ENCODE results near the gene OR52I2. TPM values are rescaled to one million over a fixed set of nuclear protein-coding genes. Genes with fewer than 3 reads are reported as not detected.

The OR52I2 gene
- total RNA-seq, 4 donors from 2014 or later: not detected

GRCh38 chr11:4611986-4612385, 30.4 kb downstream of the OR52I2 start:
- Histone ChIP-seq H3K9me3 (no peaks in the 10 kb centered on the region), H3K4me3 (no peak overlapping the region), H3K27ac (replicated peaks in 1 of 4) (no peak overlapping the region), H3K36me3 (no peaks in the 10 kb centered on the region), H3K4me1 (peaks cover 7 to 13% (median 11%) of the 10 kb centered on the region in 4 donors), H3K27me3 (no peaks in the 10 kb centered on the region)
- TF ChIP-seq EP300 (IDR thresholded peaks at IDR 0.05) (no peak), CTCF (IDR thresholded peaks at IDR 0.05) (no peak), POLR2AphosphoS5 (IDR thresholded peaks at IDR 0.05) (no peak)
- 92% methylated on average over 2 of the region's 2 CpGs for WGBS
- no peak for DNase-seq (ENCODE audit: extremely low spot score)
- intact Hi-C loops (cut with DNase I): no loop called here

GRCh38 chr11:4615856-4616444, 34.4 kb downstream of the OR52I2 start:
- Histone ChIP-seq H3K27me3 (no peaks in the 10 kb centered on the region), H3K9me3 (no peaks in the 10 kb centered on the region), H3K4me3 (no peak overlapping the region), H3K4me1 (no peaks in the 10 kb centered on the region), H3K36me3 (no peaks in the 10 kb centered on the region), H3K27ac (replicated peaks in 1 of 4) (no peak overlapping the region)
- no peak for DNase-seq (ENCODE audit: extremely low spot score)
- no peak for TF ChIP-seq POLR2AphosphoS5 (IDR thresholded peaks at IDR 0.05)
- TF ChIP-seq EP300 (IDR thresholded peaks at IDR 0.05): no peak
- TF ChIP-seq POLR2A (IDR thresholded peaks at IDR 0.05; ENCODE audit: low read depth): no peak
- no peak for TF ChIP-seq CTCF (IDR thresholded peaks at IDR 0.05)
- intact Hi-C loops (cut with DNase I): no loop called here

GRCh38 chr11:4619514-4619913, 38.0 kb downstream of the OR52I2 start:
- H3K27me3 ChIP-seq: no peaks in the 10 kb centered on the region
- intact Hi-C loops (cut with DNase I): no loop called here
- H3K4me3 ChIP-seq: no peak overlapping the region
- H3K36me3 ChIP-seq: no peaks in the 10 kb centered on the region
- TF ChIP-seq EP300 (IDR thresholded peaks at IDR 0.05) (no peak), POLR2A (IDR thresholded peaks at IDR 0.05; ENCODE audit: low read depth) (no peak)
- no peaks in the 10 kb centered on the region for H3K9me3 ChIP-seq
- 74% methylated on average over 9 of the region's 9 CpGs for WGBS
- H3K27ac ChIP-seq (replicated peaks in 1 of 4): no peak overlapping the region
- no peaks in the 10 kb centered on the region for H3K4me1 ChIP-seq
- peak; percentile 39 for DNase-seq (ENCODE audit: extremely low spot score)

- TF ChIP-seq POLR2A (IDR thresholded peaks at IDR 0.05; ENCODE audit: low read depth) (no peak), CTCF (IDR thresholded peaks at IDR 0.05) (peak; percentile 50 to 63 (median 58)), POLR2AphosphoS5 (IDR thresholded peaks at IDR 0.05) (no peak), EP300 (IDR thresholded peaks at IDR 0.05) (no peak)
- H3K27me3 ChIP-seq: peaks cover 0 to 5% (median 0%) of the 10 kb centered on the region in 4 donors
- peaks cover 0 to 13% (median 10%) of the 10 kb centered on the region in 4 donors for H3K9me3 ChIP-seq
- H3K36me3 ChIP-seq: no peaks in the 10 kb centered on the region
- intact Hi-C loops (cut with DNase I): no loop called here
- H3K27ac ChIP-seq (replicated peaks in 1 of 4): no peak overlapping the region
- WGBS: 43% methylated on average over 15 of the region's 15 CpGs
- H3K4me3 ChIP-seq: no peak overlapping the region
- H3K4me1 ChIP-seq: no peaks in the 10 kb centered on the region
- peak; percentile 84 for DNase-seq (ENCODE audit: extremely low spot score)
Measured at GRCh38 chr11:4626207-4627099, 44.9 kb downstream of the OR52I2 start.

GRCh38 chr11:4636136-4636535, 54.6 kb downstream of the OR52I2 start:
- H3K4me1 ChIP-seq: peaks cover 4 to 10% (median 7%) of the 10 kb centered on the region in 4 donors
- H3K36me3 ChIP-seq: no peaks in the 10 kb centered on the region
- DNase-seq (ENCODE audit: extremely low spot score): no peak
- TF ChIP-seq EP300 (IDR thresholded peaks at IDR 0.05): no peak
- TF ChIP-seq POLR2AphosphoS5 (IDR thresholded peaks at IDR 0.05): no peak
- TF ChIP-seq CTCF (IDR thresholded peaks at IDR 0.05): no peak
- TF ChIP-seq POLR2A (IDR thresholded peaks at IDR 0.05; ENCODE audit: low read depth): no peak
- H3K27ac ChIP-seq (replicated peaks in 1 of 4): no peak overlapping the region
- intact Hi-C loops (cut with DNase I): loop anchor here (2.0 to 5.0 kb wide), 2 partner anchors 191 to 366 kb away; no protein-coding TSS in a partner anchor
- no peaks in the 10 kb centered on the region for H3K27me3 ChIP-seq
- 71% methylated on average over 2 of the region's 2 CpGs for WGBS
- no peak overlapping the region for H3K4me3 ChIP-seq
- H3K9me3 ChIP-seq: no peaks in the 10 kb centered on the region

Data from esophagus muscularis mucosa (tissue), 4 donors.